ENCODE results near the gene DNLZ. TPM values are rescaled to one million over a fixed set of nuclear protein-coding genes. Genes with fewer than 3 reads are reported as not detected.

The DNLZ gene
- total RNA-seq (2013; cell fraction: nucleolus; rRNA removed): 3.0 and 4.6 TPM in 2 replicates
- 18.1 and 29.7 TPM in 2 replicates for total RNA-seq (2014; rRNA removed)
- total RNA-seq (2014; rRNA removed; fragmentation: Illumina TruSeq; extraction: Trizol): 4.6 and 4.8 TPM in 2 replicates
- 23.5 and 26.1 TPM in 2 replicates for total RNA-seq (2021)
- polyA plus RNA-seq (2011; ENCODE audit: low read depth): 3.2 TPM
- 1.2 and 3.8 TPM in 2 replicates for polyA plus RNA-seq (2011; rRNA removed)
- polyA plus RNA-seq (2011; cell fraction: cytosol; rRNA removed): 5.9 and 8.6 TPM in 2 replicates
- polyA plus RNA-seq (2011; cell fraction: nucleus; rRNA removed): 6.3 and 9.4 TPM in 2 replicates
- polyA plus RNA-seq (2012): 7.6 and 11.2 TPM in 2 replicates
- 0.66 TPM in 1 of 2 replicates, not detected in the other for polyA plus RNA-seq (2014; fragmentation: Illumina TruSeq; extraction: Trizol)
- 1 to 10 TPM in 1 of 2 experiments, not detected in 1; 1.5 TPM for polyA plus RNA-seq (2014; fragmentation: Nextera tagmentation; extraction: Ambion mirVana)
- 23.8 and 26.3 TPM in 2 replicates for polyA plus RNA-seq (2014; rRNA removed)
- 10 to 100 TPM; 14.7 to 25.8 TPM for polyA plus RNA-seq (2016; fragmentation: Nextera tagmentation; extraction: Ambion mirVana)
- polyA minus RNA-seq (2011; rRNA and poly(A)+ RNA removed): 0.29 and 0.82 TPM in 2 replicates
- 1.2 and 3.7 TPM in 2 replicates for polyA minus RNA-seq (2011; cell fraction: cytosol; rRNA and poly(A)+ RNA removed)
- polyA minus RNA-seq (2011; cell fraction: nucleus; rRNA and poly(A)+ RNA removed): 3.3 and 7.7 TPM in 2 replicates
- percentile 49 among the genes with signal in this experiment for Bru-seq, nascent RNA
- percentile 51 among the genes with signal in this experiment for BruChase-seq, experiment 1, labeled RNA remaining after a 6-hour chase
- BruChase-seq, experiment 2, labeled RNA remaining after a 2-hour chase: percentile 46 among the genes with signal in this experiment
- long read RNA-seq, experiment 1, partial matches to known transcripts: 0 of 1 reads
- long read RNA-seq, experiment 1, other reads (novel, unspliced or antisense): 0 of 1 reads
- long read RNA-seq, experiment 2: 0 reads

DNA sequence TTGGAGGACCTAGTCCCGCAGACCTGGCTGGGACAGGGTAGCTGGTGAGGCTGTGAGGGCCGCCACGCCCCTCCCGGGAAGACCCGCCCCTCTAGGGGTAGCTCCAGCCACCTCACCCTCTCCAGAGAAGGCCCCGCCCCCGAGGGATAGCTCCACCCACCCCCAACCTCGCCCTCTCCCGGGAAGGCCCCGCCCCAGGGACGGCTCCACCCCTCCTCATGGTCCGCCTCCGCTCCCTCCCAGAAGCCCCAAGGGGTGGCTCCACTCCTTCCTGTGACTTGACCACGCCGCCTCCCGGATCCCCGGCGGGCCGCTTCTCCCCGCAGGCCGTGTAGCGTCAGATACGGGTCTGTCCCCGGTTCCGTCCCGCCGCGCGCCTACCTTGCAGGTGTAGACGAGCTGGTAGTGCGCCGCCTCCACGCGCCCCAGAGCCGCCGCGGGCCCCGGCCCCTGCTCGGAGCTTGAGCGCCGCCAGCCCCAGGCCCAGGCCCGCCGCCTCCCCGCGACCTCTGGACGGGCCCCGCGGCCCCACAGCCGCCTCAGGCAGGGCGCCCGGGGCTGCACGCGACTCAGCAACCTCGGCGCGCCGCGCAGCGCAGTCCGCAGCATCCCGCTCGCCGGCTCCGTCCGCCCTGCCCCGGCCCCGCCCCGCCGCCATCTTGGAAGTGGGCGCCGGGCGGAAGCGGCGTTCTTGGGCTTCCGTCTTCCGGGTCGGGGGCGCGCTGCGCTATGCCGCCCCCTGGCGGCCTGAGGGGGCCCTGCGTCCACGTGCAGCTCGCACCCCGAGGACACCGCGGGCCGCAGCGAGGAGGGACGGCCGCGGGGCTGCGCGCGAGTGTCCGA is at the start of gene DNLZ:
TSS of gene DNLZ (minus strand) at position 639 of the 843 bp plus-strand sequence. CDS start at position 609, 30 bp downstream.
- Histone ChIP-seq H3K4me1 (ENCODE audit: control insufficient read depth, insufficient read depth, low read length) (peaks cover 10% of the 10 kb centered on the region), H3K4me3 (peak within 1 kb of the TSS; percentile 89), H4K20me1 (ENCODE audit: control insufficient read depth, insufficient read depth) (no peaks in the 10 kb centered on the region), H3K9me3 (replicated peaks; ENCODE audit: control insufficient read depth, insufficient read depth, low read length) (no peaks in the 10 kb centered on the region; the same call in 2 of the 3 replicates), H3K79me2 (ENCODE audit: control insufficient read depth, insufficient read depth, low read length) (no peaks in the 10 kb centered on the region), H2AFZ (ENCODE audit: control insufficient read depth, low read depth, low read length) (peak within 1 kb of the TSS; percentile 75), H3K36me3 (ENCODE audit: control insufficient read depth in 2 of 2, insufficient read depth in 2 of 2, low read length in 1 of 2) (no peaks in the 10 kb centered on the region), H3K9ac (ENCODE audit: control insufficient read depth, insufficient read depth, low read length) (peak within 1 kb of the TSS; percentile 88), H3K4me2 (ENCODE audit: control insufficient read depth, insufficient read depth) (peak within 1 kb of the TSS; percentile 69), H3K27ac (ENCODE audit: control insufficient read depth, insufficient read depth) (peak within 1 kb of the TSS; percentile 90), H3K27me3 (replicated peaks in 1 of 2; ENCODE audit: control insufficient read depth in 2 of 2, insufficient read depth in 2 of 2, low read length in 1 of 2) (no peaks in the 10 kb centered on the region)
- DNase-seq (ENCODE audit: low read depth, low spot score) (peak; percentile 68), ATAC-seq (peak; percentile 93), FAIRE-seq (peak; percentile 96)
- ChIA-PET CTCF (interaction anchor here (0.7 to 1.6 kb wide), 13 partner anchors 9 to 298 kb away, joined by 3 to 10 read pairs (median 4); partner anchors contain the start of genes ENTR1 and PMPCA), RAD21 (ENCODE audit: unreplicated experiment) (interaction anchor here (0.6 to 1.6 kb wide), 8 partner anchors 9 to 266 kb away, joined by 3 to 8 read pairs (median 4); no protein-coding TSS in a partner anchor), SMC1A (ENCODE audit: uncharacterized antibody, unreplicated experiment) (interaction anchor here (0.9 to 1.3 kb wide), 2 partner anchors 24 to 193 kb away, joined by 3 to 4 read pairs; no protein-coding TSS in a partner anchor), POLR2A (interaction anchor here (0.6 to 1.2 kb wide), 5 partner anchors 38 to 256 kb away, joined by 3 to 10 read pairs (median 4); no protein-coding TSS in a partner anchor)
- 3% methylated on average over 52 of the region's 97 CpGs for WGBS (ENCODE audit: insufficient coverage, insufficient replicate concordance, low lambda C conversion rate, missing lambda C conversion rate)
- intact Hi-C loops (cut with micrococcal nuclease; ENCODE audit: unreplicated experiment) (no loop called here), in situ Hi-C loops (cut with MboI) (no loop called here)
- BruUV-seq (replicated peaks): no TSS peak
- peak; percentile 99 for TF ChIP-seq LARP7 (IDR thresholded peaks at IDR 0.05)
- peak; percentile 85 for TF ChIP-seq GABPA (IDR thresholded peaks at IDR 0.05; ENCODE audit: low read depth)
- TF ChIP-seq NRF1 (conservative IDR thresholded peaks at IDR 0.05; ENCODE audit: low read depth, low read length): no peak
- peak; percentile 66; the same call in 1 of the 2 replicates for TF ChIP-seq TAF1 (IDR thresholded peaks at IDR 0.05; ENCODE audit: borderline replicate concordance, low read depth, low read length)
- no peak for TF ChIP-seq ESRRA (IDR thresholded peaks at IDR 0.05; ENCODE audit: low read length)
- no peak for TF ChIP-seq BMI1 (IDR thresholded peaks at IDR 0.05; ENCODE audit: borderline replicate concordance)
- TF ChIP-seq MYC (IDR thresholded peaks at IDR 0.05; ENCODE audit: insufficient read depth, insufficient read length, insufficient replicate concordance, low read length, severe bottlenecking): peak; percentile 88
- TF ChIP-seq, protein P1, sequence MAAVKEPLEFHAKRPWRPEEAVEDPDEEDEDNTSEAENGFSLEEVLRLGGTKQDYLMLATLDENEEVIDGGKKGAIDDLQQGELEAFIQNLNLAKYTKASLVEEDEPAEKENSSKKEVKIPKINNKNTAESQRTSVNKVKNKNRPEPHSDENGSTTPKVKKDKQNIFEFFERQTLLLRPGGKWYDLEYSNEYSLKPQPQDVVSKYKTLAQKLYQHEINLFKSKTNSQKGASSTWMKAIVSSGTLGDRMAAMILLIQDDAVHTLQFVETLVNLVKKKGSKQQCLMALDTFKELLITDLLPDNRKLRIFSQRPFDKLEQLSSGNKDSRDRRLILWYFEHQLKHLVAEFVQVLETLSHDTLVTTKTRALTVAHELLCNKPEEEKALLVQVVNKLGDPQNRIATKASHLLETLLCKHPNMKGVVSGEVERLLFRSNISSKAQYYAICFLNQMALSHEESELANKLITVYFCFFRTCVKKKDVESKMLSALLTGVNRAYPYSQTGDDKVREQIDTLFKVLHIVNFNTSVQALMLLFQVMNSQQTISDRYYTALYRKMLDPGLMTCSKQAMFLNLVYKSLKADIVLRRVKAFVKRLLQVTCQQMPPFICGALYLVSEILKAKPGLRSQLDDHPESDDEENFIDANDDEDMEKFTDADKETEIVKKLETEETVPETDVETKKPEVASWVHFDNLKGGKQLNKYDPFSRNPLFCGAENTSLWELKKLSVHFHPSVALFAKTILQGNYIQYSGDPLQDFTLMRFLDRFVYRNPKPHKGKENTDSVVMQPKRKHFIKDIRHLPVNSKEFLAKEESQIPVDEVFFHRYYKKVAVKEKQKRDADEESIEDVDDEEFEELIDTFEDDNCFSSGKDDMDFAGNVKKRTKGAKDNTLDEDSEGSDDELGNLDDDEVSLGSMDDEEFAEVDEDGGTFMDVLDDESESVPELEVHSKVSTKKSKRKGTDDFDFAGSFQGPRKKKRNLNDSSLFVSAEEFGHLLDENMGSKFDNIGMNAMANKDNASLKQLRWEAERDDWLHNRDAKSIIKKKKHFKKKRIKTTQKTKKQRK (IDR thresholded peaks at IDR 0.05; ENCODE audit: low read depth, low read length): no peak
- TF ChIP-seq, protein P2, sequence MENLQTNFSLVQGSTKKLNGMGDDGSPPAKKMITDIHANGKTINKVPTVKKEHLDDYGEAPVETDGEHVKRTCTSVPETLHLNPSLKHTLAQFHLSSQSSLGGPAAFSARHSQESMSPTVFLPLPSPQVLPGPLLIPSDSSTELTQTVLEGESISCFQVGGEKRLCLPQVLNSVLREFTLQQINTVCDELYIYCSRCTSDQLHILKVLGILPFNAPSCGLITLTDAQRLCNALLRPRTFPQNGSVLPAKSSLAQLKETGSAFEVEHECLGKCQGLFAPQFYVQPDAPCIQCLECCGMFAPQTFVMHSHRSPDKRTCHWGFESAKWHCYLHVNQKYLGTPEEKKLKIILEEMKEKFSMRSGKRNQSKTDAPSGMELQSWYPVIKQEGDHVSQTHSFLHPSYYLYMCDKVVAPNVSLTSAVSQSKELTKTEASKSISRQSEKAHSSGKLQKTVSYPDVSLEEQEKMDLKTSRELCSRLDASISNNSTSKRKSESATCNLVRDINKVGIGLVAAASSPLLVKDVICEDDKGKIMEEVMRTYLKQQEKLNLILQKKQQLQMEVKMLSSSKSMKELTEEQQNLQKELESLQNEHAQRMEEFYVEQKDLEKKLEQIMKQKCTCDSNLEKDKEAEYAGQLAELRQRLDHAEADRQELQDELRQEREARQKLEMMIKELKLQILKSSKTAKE (IDR thresholded peaks at IDR 0.05; ENCODE audit: low read depth, poor library complexity, severe bottlenecking): no peak
- peak; percentile 78; the same call in 1 of the 2 replicates for TF ChIP-seq CBX5 (IDR thresholded peaks at IDR 0.05; ENCODE audit: low read depth)
- TF ChIP-seq SMAD1 (IDR thresholded peaks at IDR 0.05; ENCODE audit: low read depth, partially characterized antibody): no peak
- peak; percentile 70 for TF ChIP-seq SIX5 (IDR thresholded peaks at IDR 0.05; ENCODE audit: low read depth, low read length, severe bottlenecking)

Measured in GM12878 (cell line).